Measurements from ENCODE around the gene OGT. TPM values are rescaled to one million over a fixed set of nuclear protein-coding genes. Genes with fewer than 3 reads are reported as not detected.
A peak's percentile ranks its signal among the peaks of the same experiment; 100 is the strongest.

The OGT gene
- total and polyA plus RNA-seq, 3 donors from 2014 or later, result 48.0 to 154 (median 113) TPM

GRCh38 chrX:71532078-71532752 lies 689 bp upstream of the OGT start:
- Histone ChIP-seq H3K27ac (peak overlapping the region; percentile 74 to 91), H3K4me3 (peak overlapping the region; percentile 66 to 79), H3K4me1 (no peaks in the 10 kb centered on the region), H3K27me3 (no peaks in the 10 kb centered on the region), H3K9me3 (no peaks in the 10 kb centered on the region), H3K36me3 (ENCODE audit: low read depth, missing control alignments) (no peaks in the 10 kb centered on the region)
- WGBS, 2 donors, result 1 to 6% methylated on average over 25 of the region's 25 CpGs
- intact Hi-C loops (cut with DNase I; ENCODE audit: low total_unique reads), result no loop called here
- DNase-seq, result peak; percentile 16
- TF ChIP-seq CTCF (IDR thresholded peaks at IDR 0.05) (no peak), POLR2A (IDR thresholded peaks at IDR 0.05) (no peak)

GRCh38 chrX:71533516-71533850 lies 579 bp downstream of the OGT start:
- TF ChIP-seq POLR2A (IDR thresholded peaks at IDR 0.05) (no peak), CTCF (IDR thresholded peaks at IDR 0.05) (no peak)
- no peak for DNase-seq
- 1% methylated on average over 11 to 12 of the region's 12 CpGs for WGBS, 2 donors
- Histone ChIP-seq H3K36me3 (ENCODE audit: low read depth, missing control alignments) (no peaks in the 10 kb centered on the region), H3K4me1 (no peaks in the 10 kb centered on the region), H3K27me3 (no peaks in the 10 kb centered on the region), H3K27ac (peak overlapping the region; percentile 89 to 91), H3K9me3 (no peaks in the 10 kb centered on the region), H3K4me3 (peak overlapping the region; percentile 66 to 79)
- intact Hi-C loops (cut with DNase I; ENCODE audit: low total_unique reads), result no loop called here

GRCh38 chrX:71533851-71534561 lies 1.1 kb downstream of the OGT start:
- no peaks in the 10 kb centered on the region for H3K36me3 ChIP-seq (ENCODE audit: low read depth, missing control alignments)
- peak; percentile 60 for DNase-seq

GRCh38 chrX:71534773-71535544 lies 2.1 kb downstream of the OGT start:
- no peak for TF ChIP-seq POLR2A (IDR thresholded peaks at IDR 0.05)
- TF ChIP-seq CTCF (IDR thresholded peaks at IDR 0.05), result no peak
- Histone ChIP-seq H3K27me3 (no peaks in the 10 kb centered on the region), H3K4me1 (no peaks in the 10 kb centered on the region), H3K36me3 (ENCODE audit: low read depth, missing control alignments) (no peaks in the 10 kb centered on the region), H3K27ac (peak overlapping the region in 1 of 2 donors; percentile 91), H3K4me3 (peak overlapping the region; percentile 66 to 79), H3K9me3 (no peaks in the 10 kb centered on the region)
- 1 to 3% methylated on average over 9 of the region's 9 CpGs for WGBS, 2 donors
- intact Hi-C loops (cut with DNase I; ENCODE audit: low total_unique reads), result no loop called here
- DNase-seq, result no peak

More at GRCh38 chrX:71533851-71534561, 1.1 kb downstream of the OGT start:
- 0 to 2% methylated on average over 10 to 31 of the region's 31 CpGs for WGBS, 2 donors
- peak overlapping the region; percentile 89 to 91 for H3K27ac ChIP-seq
- intact Hi-C loops (cut with DNase I; ENCODE audit: low total_unique reads), result no loop called here
- no peaks in the 10 kb centered on the region for H3K4me1 ChIP-seq
- no peak for TF ChIP-seq CTCF (IDR thresholded peaks at IDR 0.05)
- no peak for TF ChIP-seq POLR2A (IDR thresholded peaks at IDR 0.05)
- no peaks in the 10 kb centered on the region for H3K9me3 ChIP-seq
- H3K27me3 ChIP-seq, result no peaks in the 10 kb centered on the region
- H3K4me3 ChIP-seq, result peak overlapping the region; percentile 66 to 79
